Bronchial epithelial cell (primary cell): Measurements from ENCODE around the gene DNAJB9. TPM values are rescaled to one million over a fixed set of nuclear protein-coding genes. Genes with fewer than 3 reads are reported as not detected.
A peak's percentile ranks its signal among the peaks of the same experiment; 100 is the strongest.
"Not testable (repeated sequence)": the region's sequence is repeated elsewhere in the genome, so short reads cannot be mapped to it uniquely, and the experiment has no call there.

Experiments used
- DNase-seq: peaks from one replicate; pipeline ENCODE4 v3.0.0-alpha.2; 2010; ENCODE audit warnings: low read depth
- FAIRE-seq: peaks from 2 replicates; lab custom pipeline; 2011; peaks lifted over from hg19 to GRCh38; lab: Jason Lieb, UNC
- H3K27me3 ChIP-seq: 2 replicates; pipeline ENCODE4 v1.5.1; 2011; ENCODE audit warnings: low read length; ENCODE audit not compliant: control insufficient read depth, insufficient read depth
- H3K36me3 ChIP-seq: 2 replicates; pipeline ENCODE4 v1.5.1; 2011; ENCODE audit warnings: low read length; ENCODE audit not compliant: control insufficient read depth, insufficient read depth
- H3K4me3 ChIP-seq: 2 replicates; pipeline ENCODE4 v1.5.1; 2011; ENCODE audit warnings: mild to moderate bottlenecking, low read depth, low read length, control low read depth
- CTCF ChIP-seq: IDR thresholded peaks from 2 replicates; pipeline ENCODE4 v1.5.1; 2011; ENCODE audit warnings: mild to moderate bottlenecking, moderate library complexity, low read length, control low read depth, inconsistent platforms; ENCODE audit not compliant: insufficient read depth, severe bottlenecking
- total RNA-seq: library from RNA; depleted of rRNA; stranded (reverse); fragments of >200 nt; gene quantifications from 2 replicates; pipeline ENCODE4 v1.2.1, GENCODE V29; 2014

DNAJB9 gene
- total RNA-seq, 1 donor from 2014 or later = 142 TPM

DNA sequence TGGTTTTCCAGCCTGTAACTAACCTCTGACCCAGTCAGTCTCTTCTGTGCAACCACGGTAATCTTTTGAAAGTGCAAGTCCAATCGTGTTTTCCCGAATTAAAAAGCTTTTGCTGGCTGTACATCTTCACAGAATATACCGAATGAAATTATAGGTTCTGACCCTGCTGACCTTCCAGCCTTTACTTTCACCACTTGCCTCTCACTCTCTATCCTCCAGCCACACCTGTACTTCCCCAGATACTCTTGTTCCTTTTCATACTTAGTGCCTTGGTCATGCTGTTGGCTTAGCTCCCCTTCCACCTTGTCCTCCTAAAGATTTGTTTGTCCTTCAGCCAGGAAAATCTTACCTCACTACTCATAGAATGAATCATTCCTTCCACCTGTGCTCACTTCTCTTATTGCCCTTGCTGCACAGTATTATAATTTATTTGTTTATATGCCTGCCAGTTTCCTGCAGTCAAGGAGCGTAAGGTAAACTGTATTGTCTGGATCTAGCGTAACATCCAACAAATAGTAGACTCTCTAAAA, 41.4 kb upstream of the DNAJB9 start:
- peak; percentile 94 for DNase-seq

GRCh38 chr7:108529341-108529740, 40.3 kb upstream of the DNAJB9 start:
- DNase-seq (no peak), FAIRE-seq (no peak)
- TF ChIP-seq CTCF = no peak
- H3K36me3 ChIP-seq = no peaks in the 10 kb centered on the region
- no peaks in the 10 kb centered on the region for H3K27me3 ChIP-seq
- H3K4me3 ChIP-seq = no peak overlapping the region

More for the DNA sequence above, 41.4 kb upstream of the DNAJB9 start:
- TF ChIP-seq CTCF = no peak
- Histone ChIP-seq H3K36me3 (no peaks in the 10 kb centered on the region), H3K27me3 (no peaks in the 10 kb centered on the region), H3K4me3 (no peak overlapping the region)
- no peak for FAIRE-seq

DNA sequence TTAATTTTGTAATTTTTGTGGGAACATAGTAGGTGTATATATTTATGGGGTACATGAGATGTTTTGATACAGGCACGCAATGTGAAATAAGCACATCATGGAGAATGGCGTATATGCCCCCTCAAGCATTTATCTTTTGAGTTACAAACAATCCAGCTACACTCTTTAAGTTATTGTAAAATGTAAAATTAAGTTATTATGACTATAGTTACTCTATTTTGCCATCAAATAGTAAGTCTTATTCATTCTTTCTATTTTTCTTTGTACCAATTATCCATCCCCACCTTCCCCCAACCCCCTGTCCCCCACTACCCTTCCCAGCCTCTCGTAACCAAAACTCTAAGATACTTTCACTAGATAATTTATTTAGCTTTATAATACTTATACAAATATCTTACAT, 36.0 kb upstream of the DNAJB9 start:
- H3K27me3 ChIP-seq = no peaks in the 10 kb centered on the region
- TF ChIP-seq CTCF = no peak
- DNase-seq (no peak), FAIRE-seq (no peak)
- H3K4me3 ChIP-seq = no peak overlapping the region
- no peaks in the 10 kb centered on the region for H3K36me3 ChIP-seq

DNA sequence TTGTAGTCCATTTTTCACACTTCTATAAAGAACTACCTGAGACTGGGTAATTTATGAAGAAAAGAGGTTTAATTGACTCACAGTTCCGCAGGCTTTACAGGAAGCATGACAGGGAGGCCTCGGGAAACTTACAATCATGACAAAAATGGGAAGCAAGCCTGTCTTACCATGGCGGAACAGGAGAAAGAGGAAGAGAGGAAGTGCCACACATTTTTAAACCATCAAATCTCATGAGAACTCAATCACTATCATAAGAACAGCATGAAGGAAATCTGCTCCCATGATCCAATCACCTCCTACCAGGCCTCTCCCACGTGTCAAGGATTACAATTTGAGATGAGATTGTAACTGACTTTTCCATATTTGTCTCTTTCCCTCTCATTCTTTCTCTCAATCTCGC, 34.4 kb upstream of the DNAJB9 start:
- DNase-seq (no peak), FAIRE-seq (no peak)
- Histone ChIP-seq H3K36me3 (no peaks in the 10 kb centered on the region), H3K27me3 (no peaks in the 10 kb centered on the region), H3K4me3 (no peak overlapping the region)
- no peak for TF ChIP-seq CTCF

DNA sequence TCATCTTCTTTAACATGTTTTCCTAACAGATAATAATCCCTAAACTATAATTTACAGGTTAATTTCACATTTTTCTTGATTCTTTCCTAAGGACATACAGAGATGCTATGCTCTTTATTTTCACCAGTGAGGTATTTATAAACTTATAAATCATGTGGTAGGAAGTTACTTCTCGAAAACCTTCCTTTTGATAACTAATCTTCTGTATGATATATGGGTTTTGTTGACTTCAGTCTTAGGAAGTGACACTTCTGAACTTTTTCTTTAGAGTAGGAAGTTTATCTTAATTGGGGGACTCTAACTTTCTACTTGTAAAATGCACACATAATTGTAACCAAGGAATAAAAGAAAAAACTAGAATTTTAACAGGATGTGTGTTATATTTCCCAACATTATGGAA, 33.9 kb upstream of the DNAJB9 start:
- Histone ChIP-seq H3K4me3 (no peak overlapping the region), H3K36me3 (no peaks in the 10 kb centered on the region), H3K27me3 (no peaks in the 10 kb centered on the region)
- no peak for TF ChIP-seq CTCF
- no peak for DNase-seq
- no peak for FAIRE-seq

DNA sequence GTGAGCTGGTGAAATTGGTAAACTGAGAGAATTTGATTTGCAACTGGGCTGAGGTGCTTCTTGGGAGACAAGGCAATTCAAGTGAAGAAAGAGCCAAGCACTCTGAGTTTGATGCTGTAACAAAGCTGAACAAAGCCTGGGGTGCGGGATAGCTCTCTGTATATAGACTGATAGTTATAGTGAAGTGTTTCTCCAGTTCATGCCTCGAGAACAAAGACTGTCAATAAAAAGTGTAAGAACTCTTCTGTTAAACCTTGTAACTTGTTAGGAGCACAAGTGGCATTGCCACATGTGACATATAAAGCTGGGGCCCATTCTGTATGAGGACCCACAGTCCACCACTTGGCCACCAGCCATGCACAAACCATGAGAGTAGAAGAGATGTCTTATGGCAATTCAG, 32.4 kb upstream of the DNAJB9 start:
- TF ChIP-seq CTCF = no peak
- Histone ChIP-seq H3K36me3 (no peaks in the 10 kb centered on the region), H3K4me3 (no peak overlapping the region), H3K27me3 (no peaks in the 10 kb centered on the region)
- DNase-seq (no peak), FAIRE-seq (no peak)

- DNase-seq, H3K4me3 ChIP-seq, H3K36me3 ChIP-seq, FAIRE-seq, H3K27me3 ChIP-seq: not testable (repeated sequence)
Observed at GRCh38 chr7:108538236-108538635, 31.4 kb upstream of the DNAJB9 start.

DNA sequence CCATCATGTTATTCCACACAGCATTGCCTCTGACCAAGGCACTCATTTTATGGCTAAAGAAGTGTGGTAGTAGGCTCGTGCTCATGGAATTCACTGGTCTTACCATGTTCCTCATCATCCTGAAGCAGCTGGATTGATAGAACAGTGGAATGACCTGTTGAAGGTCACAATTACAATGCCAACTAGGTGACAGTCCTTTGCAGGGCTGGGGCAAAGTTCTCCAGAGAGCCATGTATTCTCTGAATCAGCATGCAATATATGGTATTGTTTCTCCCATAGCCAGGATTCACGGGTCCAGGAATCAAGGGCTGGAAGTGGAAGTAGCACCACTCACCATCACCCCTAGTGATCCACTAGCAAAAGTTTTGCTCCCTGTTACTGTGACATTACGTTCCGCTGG, 31.0 kb upstream of the DNAJB9 start:
- not testable (repeated sequence) for H3K27me3 ChIP-seq, H3K36me3 ChIP-seq, DNase-seq, H3K4me3 ChIP-seq, FAIRE-seq
